Liver (tissue), 9 donors: Measurements from ENCODE around the gene RER1. TPM values are rescaled to one million over a fixed set of nuclear protein-coding genes. Genes with fewer than 3 reads are reported as not detected.

Experiments used
- DNase-seq: peaks from one replicate; pipeline ENCODE4 v3.0.0-alpha.2; 2017; ENCODE audit warnings: low spot score
- H3K27ac ChIP-seq, 2 donors: one replicate each; pipeline ENCODE4 v1.7.0; 2013; ENCODE audit warnings: inconsistent platforms in 2 of 2, low read length in 2 of 2, control low read depth in 1 of 2, low read depth in 1 of 2, mild to moderate bottlenecking in 1 of 2
- H3K27me3 ChIP-seq, 4 donors: one replicate each; pipeline versions ENCODE4 v1.6.1 to v1.7.0; 2013; ENCODE audit warnings: low read length in 3 of 4, inconsistent platforms in 1 of 4, mild to moderate bottlenecking in 1 of 4, moderate library complexity in 1 of 4; ENCODE audit not compliant: control insufficient read depth in 4 of 4, insufficient read depth in 4 of 4
- H3K36me3 ChIP-seq, 4 donors: one replicate each; pipeline versions ENCODE4 v1.6.1 to v1.7.0; 2013; ENCODE audit warnings: low read length in 3 of 4, mild to moderate bottlenecking in 3 of 4, low read depth in 1 of 4, moderate library complexity in 1 of 4; ENCODE audit not compliant: control insufficient read depth in 4 of 4, insufficient read depth in 3 of 4
- H3K4me1 ChIP-seq, 4 donors: one replicate each; pipeline versions ENCODE4 v1.6.1 to v1.7.0; 2013; ENCODE audit warnings: low read length in 3 of 4, mild to moderate bottlenecking in 3 of 4, moderate library complexity in 1 of 4; ENCODE audit not compliant: control insufficient read depth in 4 of 4, insufficient read depth in 4 of 4
- H3K4me3 ChIP-seq, 3 donors: one replicate each; pipeline versions ENCODE4 v1.6.1 to v1.7.0; 2013; ENCODE audit warnings: low read length in 3 of 3, control low read depth in 1 of 3, low read depth in 1 of 3, mild to moderate bottlenecking in 1 of 3
- H3K9ac ChIP-seq, 2 donors: one replicate each; pipeline ENCODE4 v1.7.0; 2013; ENCODE audit warnings: low read length in 2 of 2, mild to moderate bottlenecking in 2 of 2, moderate library complexity in 2 of 2, control low read depth in 1 of 2, low read depth in 1 of 2
- H3K9me3 ChIP-seq, 4 donors: one replicate each; pipeline versions ENCODE4 v1.6.1 to v1.7.0; 2013; ENCODE audit warnings: low read length in 3 of 4; ENCODE audit not compliant: control insufficient read depth in 4 of 4
- EGR1 ChIP-seq, 2 donors: IDR thresholded peaks; 2 replicates each; pipeline ENCODE4 v1.6.1; 2016 to 2018; ENCODE audit warnings: antibody characterized with exemption in 2 of 2, low read depth in 2 of 2
- FOXA2 ChIP-seq: IDR thresholded peaks from 2 replicates; pipeline ENCODE4 v1.6.1; 2016; ENCODE audit warnings: antibody characterized with exemption
- HNF4A ChIP-seq, 2 donors: conservative IDR thresholded peaks; 2 replicates each; pipeline ENCODE4 v1.6.1; 2016; ENCODE audit warnings: antibody characterized with exemption in 2 of 2, mild to moderate bottlenecking in 2 of 2
- HNF4G ChIP-seq: IDR thresholded peaks from 2 replicates; pipeline ENCODE4 v1.6.1; 2016; ENCODE audit warnings: antibody characterized with exemption
- JUND ChIP-seq, 2 donors: IDR thresholded peaks; 2 replicates each; pipeline ENCODE4 v1.6.1; 2016; ENCODE audit warnings: antibody characterized with exemption in 2 of 2
- RAD21 ChIP-seq, 2 donors: IDR thresholded peaks; 2 replicates each; pipeline ENCODE4 v1.6.1; 2016; ENCODE audit warnings: antibody characterized with exemption in 2 of 2, mild to moderate bottlenecking in 2 of 2
- SP1 ChIP-seq: IDR thresholded peaks from 2 replicates; pipeline ENCODE4 v1.6.1; 2018; ENCODE audit warnings: antibody characterized with exemption, mild to moderate bottlenecking
- YY1 ChIP-seq: IDR thresholded peaks from 2 replicates; pipeline ENCODE4 v1.6.1; 2016; ENCODE audit warnings: antibody characterized with exemption, mild to moderate bottlenecking
- WGBS: extraction: QIAGEN DNeasy Blood & Tissue Kit; methylation state at CpG from one replicate; pipeline ENCODE4 v1.1.7; 2013; 5-methylcytosine and 5-hydroxymethylcytosine counted together
- polyA plus RNA-seq, 2 donors: library from polyadenylated mRNA; stranded (reverse) in 1 of 2; unstranded in 1 of 2; fragments of 200-250 nt in 1 of 2; fragments of >200 nt in 1 of 2; fragmentation: Nextera tagmentation in 1 of 2; extraction: Ambion mirVana in 1 of 2; gene quantifications; one replicate each; pipeline versions ENCODE4 v1.2.1 to v1.2.3, GENCODE V29; 2013 to 2015
- total RNA-seq, 2 donors: library from RNA; depleted of rRNA; stranded (reverse); fragments of >200 nt; gene quantifications; one replicate each; pipeline ENCODE4 v1.2.3, GENCODE V29; 2014
- TF ChIP-seq, protein P1 (sequence below): IDR thresholded peaks from 2 replicates; pipeline ENCODE4 v1.6.1; 2016; ENCODE audit warnings: antibody characterized with exemption
- TF ChIP-seq, protein P2 (sequence below): fragments of 150-350 bp; IDR thresholded peaks from 2 replicates; pipeline ENCODE4 v1.5.1; 2017; ENCODE audit warnings: improper control_type of control experiment, low read depth, low read length; ENCODE audit not compliant: missing input control
- TF ChIP-seq, protein P3 (sequence below): IDR thresholded peaks from 2 replicates; pipeline ENCODE4 v1.6.1; 2016; ENCODE audit warnings: antibody characterized with exemption
- TF ChIP-seq, protein P4 (sequence below): IDR thresholded peaks from 2 replicates; pipeline ENCODE4 v1.6.1; 2016; ENCODE audit warnings: antibody characterized with exemption, mild to moderate bottlenecking
- donor health status: healthy.
- donor health status: healthy.
- donor health status: healthy.
- donor health status: healthy.
- donor health status: healthy.

The RER1 gene
- total and polyA plus RNA-seq, 4 donors: 43.5 to 142 (median 89.7) TPM

DNA sequence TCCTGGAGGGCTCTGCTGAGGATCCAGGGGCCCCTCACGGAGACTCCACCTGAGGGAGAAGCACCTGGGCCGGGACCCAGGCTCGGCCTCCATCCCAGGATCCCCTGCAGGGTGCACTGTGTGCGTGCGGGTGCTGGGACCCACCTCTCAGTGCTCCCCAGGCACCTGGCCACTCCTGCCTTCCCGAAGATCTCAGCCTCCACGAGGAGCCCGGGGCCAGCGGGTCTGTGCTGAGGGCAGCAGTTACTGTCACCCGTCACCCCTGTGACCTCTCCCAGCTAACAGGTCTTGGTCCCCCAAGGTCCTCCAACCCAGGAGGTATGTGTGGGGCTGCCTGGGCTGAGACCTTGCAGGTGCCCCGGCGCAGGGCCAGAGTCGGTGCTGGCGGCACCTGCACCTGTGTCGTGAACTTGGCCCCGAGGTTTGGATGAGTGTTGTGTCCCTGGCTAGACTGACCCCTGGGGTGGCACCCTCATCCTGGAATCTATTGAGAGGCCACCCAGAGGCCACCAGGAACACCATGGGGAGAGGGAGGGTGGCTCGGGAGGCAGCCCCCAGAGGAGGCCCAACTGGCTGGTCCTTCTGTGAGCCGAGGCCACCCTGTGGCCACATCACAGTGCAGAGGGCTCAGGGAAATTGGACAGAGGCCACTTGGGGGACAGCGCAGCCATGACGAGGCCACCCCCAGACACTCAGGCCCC is 17.9 kb upstream of the RER1 start (continued):
- no peak for TF ChIP-seq YY1
- TF ChIP-seq, protein P1, sequence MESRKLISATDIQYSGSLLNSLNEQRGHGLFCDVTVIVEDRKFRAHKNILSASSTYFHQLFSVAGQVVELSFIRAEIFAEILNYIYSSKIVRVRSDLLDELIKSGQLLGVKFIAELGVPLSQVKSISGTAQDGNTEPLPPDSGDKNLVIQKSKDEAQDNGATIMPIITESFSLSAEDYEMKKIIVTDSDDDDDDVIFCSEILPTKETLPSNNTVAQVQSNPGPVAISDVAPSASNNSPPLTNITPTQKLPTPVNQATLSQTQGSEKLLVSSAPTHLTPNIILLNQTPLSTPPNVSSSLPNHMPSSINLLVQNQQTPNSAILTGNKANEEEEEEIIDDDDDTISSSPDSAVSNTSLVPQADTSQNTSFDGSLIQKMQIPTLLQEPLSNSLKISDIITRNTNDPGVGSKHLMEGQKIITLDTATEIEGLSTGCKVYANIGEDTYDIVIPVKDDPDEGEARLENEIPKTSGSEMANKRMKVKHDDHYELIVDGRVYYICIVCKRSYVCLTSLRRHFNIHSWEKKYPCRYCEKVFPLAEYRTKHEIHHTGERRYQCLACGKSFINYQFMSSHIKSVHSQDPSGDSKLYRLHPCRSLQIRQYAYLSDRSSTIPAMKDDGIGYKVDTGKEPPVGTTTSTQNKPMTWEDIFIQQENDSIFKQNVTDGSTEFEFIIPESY: no peak
- TF ChIP-seq JUND (IDR thresholded peaks at IDR 0.05): no peak

DNA sequence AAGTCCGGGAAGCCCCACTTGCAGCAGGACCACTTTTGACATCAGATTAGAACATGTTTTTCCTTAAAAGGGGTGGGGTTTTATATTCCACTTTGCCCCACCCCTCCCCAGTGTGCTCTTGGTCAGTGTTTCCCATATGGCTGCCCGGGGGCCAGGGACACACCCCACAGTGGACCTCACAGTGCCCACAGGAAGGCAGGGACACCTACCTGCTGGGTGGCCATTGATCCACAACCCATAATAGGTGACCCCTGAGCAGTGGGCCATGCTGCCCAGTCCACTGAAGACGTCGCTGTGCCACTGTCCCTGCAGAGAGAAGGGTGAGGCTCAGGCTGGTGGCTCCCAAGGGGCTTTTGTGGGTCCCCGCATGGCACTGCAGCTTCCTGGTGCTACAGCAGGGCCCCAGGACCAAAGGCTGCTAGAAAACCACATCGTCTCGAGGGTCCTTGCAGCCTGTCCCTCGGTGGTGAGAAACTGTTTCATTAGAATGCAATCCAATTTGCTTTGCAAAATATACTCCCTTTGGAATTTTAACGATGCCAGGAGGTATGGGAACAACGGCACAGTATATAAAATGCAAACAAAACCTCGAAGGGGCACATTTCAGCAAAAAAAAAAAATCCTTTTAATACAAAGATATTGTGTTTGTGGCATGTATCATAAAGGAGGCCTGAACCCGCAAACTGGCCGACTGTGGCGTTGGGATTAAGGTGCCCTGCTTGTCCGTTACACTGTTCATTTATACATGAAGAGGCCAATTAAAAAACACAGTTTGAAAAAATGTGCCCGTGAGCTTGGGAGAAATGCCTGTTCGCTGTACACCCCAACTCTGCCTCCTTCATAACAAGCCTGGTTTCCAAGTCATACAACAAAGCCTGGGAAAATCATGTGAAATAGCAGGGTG is 17.1 kb upstream of the RER1 start:
- no peaks in the 10 kb centered on the region for H3K4me1 ChIP-seq
- H3K36me3 ChIP-seq: peaks cover 0 to 3% (median 0%) of the 10 kb centered on the region in 4 donors
- no peak for DNase-seq
- TF ChIP-seq SP1 (no peak), RAD21 (IDR thresholded peaks at IDR 0.05) (no peak), HNF4A (conservative IDR thresholded peaks at IDR 0.05) (no peak), HNF4G (no peak), EGR1 (IDR thresholded peaks at IDR 0.05; ENCODE audit: low read depth in 2 of 2) (no peak), JUND (IDR thresholded peaks at IDR 0.05) (no peak), FOXA2 (no peak)
- TF ChIP-seq, protein P2, sequence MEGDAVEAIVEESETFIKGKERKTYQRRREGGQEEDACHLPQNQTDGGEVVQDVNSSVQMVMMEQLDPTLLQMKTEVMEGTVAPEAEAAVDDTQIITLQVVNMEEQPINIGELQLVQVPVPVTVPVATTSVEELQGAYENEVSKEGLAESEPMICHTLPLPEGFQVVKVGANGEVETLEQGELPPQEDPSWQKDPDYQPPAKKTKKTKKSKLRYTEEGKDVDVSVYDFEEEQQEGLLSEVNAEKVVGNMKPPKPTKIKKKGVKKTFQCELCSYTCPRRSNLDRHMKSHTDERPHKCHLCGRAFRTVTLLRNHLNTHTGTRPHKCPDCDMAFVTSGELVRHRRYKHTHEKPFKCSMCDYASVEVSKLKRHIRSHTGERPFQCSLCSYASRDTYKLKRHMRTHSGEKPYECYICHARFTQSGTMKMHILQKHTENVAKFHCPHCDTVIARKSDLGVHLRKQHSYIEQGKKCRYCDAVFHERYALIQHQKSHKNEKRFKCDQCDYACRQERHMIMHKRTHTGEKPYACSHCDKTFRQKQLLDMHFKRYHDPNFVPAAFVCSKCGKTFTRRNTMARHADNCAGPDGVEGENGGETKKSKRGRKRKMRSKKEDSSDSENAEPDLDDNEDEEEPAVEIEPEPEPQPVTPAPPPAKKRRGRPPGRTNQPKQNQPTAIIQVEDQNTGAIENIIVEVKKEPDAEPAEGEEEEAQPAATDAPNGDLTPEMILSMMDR: no peak
- TF ChIP-seq, protein P1: no peak
- TF ChIP-seq, protein P3, sequence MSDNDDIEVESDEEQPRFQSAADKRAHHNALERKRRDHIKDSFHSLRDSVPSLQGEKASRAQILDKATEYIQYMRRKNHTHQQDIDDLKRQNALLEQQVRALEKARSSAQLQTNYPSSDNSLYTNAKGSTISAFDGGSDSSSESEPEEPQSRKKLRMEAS: no peak
- TF ChIP-seq, protein P4, sequence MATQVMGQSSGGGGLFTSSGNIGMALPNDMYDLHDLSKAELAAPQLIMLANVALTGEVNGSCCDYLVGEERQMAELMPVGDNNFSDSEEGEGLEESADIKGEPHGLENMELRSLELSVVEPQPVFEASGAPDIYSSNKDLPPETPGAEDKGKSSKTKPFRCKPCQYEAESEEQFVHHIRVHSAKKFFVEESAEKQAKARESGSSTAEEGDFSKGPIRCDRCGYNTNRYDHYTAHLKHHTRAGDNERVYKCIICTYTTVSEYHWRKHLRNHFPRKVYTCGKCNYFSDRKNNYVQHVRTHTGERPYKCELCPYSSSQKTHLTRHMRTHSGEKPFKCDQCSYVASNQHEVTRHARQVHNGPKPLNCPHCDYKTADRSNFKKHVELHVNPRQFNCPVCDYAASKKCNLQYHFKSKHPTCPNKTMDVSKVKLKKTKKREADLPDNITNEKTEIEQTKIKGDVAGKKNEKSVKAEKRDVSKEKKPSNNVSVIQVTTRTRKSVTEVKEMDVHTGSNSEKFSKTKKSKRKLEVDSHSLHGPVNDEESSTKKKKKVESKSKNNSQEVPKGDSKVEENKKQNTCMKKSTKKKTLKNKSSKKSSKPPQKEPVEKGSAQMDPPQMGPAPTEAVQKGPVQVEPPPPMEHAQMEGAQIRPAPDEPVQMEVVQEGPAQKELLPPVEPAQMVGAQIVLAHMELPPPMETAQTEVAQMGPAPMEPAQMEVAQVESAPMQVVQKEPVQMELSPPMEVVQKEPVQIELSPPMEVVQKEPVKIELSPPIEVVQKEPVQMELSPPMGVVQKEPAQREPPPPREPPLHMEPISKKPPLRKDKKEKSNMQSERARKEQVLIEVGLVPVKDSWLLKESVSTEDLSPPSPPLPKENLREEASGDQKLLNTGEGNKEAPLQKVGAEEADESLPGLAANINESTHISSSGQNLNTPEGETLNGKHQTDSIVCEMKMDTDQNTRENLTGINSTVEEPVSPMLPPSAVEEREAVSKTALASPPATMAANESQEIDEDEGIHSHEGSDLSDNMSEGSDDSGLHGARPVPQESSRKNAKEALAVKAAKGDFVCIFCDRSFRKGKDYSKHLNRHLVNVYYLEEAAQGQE: no peak
- no peak overlapping the region for H3K9ac ChIP-seq
- H3K27ac ChIP-seq: no peak overlapping the region
- no peak overlapping the region for H3K4me3 ChIP-seq
- WGBS: 87% methylated on average over 17 of the region's 17 CpGs
- no peaks in the 10 kb centered on the region for H3K9me3 ChIP-seq
- no peaks in the 10 kb centered on the region for H3K27me3 ChIP-seq
